Loucy (cell line): ENCODE measurements around the gene RAPGEF1.

Experiments
- EZH2phosphoT487 ChIP-seq: fragments of 200-600 bp; IDR thresholded peaks from 2 replicates; pipeline ENCODE4 v1.6.1; 2018; ENCODE audit warnings: antibody characterized with exemption, mild to moderate bottlenecking, moderate library complexity, borderline replicate concordance
- TF ChIP-seq, protein P1 (sequence below): fragments of 200-600 bp; sonication (generic); conservative IDR thresholded peaks from 2 replicates; pipeline ENCODE4 v1.5.1; 2014; ENCODE audit warnings: mild to moderate bottlenecking, antibody characterized with exemption, low read length

DNA sequence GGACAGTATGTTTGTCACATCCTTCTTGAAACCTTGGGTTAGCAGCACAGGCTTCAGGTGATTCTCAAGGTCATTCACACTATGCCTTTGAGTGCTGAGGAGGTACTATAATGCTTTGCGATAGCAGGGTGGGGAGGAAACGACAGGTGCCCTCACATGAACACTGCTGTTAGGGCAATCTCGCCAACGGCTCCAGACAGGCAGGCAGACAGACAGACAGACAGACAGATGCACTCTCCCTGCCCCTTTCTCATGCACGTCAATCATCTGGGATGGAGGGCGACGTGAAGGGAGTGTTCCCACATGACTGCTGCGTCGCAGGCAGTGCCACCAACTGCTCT, 82.9 kb downstream of the RAPGEF1 start:
- TF ChIP-seq, protein P1, sequence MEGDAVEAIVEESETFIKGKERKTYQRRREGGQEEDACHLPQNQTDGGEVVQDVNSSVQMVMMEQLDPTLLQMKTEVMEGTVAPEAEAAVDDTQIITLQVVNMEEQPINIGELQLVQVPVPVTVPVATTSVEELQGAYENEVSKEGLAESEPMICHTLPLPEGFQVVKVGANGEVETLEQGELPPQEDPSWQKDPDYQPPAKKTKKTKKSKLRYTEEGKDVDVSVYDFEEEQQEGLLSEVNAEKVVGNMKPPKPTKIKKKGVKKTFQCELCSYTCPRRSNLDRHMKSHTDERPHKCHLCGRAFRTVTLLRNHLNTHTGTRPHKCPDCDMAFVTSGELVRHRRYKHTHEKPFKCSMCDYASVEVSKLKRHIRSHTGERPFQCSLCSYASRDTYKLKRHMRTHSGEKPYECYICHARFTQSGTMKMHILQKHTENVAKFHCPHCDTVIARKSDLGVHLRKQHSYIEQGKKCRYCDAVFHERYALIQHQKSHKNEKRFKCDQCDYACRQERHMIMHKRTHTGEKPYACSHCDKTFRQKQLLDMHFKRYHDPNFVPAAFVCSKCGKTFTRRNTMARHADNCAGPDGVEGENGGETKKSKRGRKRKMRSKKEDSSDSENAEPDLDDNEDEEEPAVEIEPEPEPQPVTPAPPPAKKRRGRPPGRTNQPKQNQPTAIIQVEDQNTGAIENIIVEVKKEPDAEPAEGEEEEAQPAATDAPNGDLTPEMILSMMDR, result no peak
- no peak for TF ChIP-seq EZH2phosphoT487
